Transverse colon (tissue), 3 donors: ENCODE measurements around the gene CCDC73.

Experiments used
- CTCF ChIP-seq, 5 experiments: fragments of 200-600 bp in 3 of 5; fragments of 450-650 bp in 2 of 5; sonication (generic) in 3 of 5; IDR thresholded peaks; 1 replicate in 2 of 5; 2 replicates in 3 of 5; pipeline ENCODE4 v1.5.1; 2016 to 2017; ENCODE audit warnings: antibody characterized with exemption in 5 of 5, inconsistent platforms in 3 of 5, mild to moderate bottlenecking in 2 of 5, moderate library complexity in 1 of 5
- POLR2A ChIP-seq: fragments of 450-650 bp; IDR thresholded peaks from one replicate; pipeline ENCODE4 v1.6.1; 2016; ENCODE audit warnings: antibody characterized with exemption, mild to moderate bottlenecking, moderate library complexity

DNA sequence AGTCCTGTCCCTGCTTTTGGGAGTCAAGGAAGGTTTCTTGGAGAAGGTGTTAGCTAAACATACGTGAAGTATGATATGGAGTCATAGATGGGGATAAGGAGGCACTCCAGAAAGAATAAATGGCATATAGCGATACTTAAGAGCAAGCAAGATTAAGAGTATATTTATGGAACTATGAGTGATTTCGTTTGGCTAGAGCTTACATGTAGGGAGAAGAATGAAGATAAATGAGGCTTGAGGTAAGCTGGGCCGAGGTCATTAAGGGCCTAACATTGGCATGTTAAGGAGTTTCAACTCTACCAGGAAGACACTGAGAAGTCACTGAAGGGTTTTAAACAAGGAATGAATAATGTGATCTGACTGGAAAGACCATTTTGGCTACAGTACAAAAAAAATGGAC, 177.6 kb downstream of the CCDC73 start:
- no peak for TF ChIP-seq POLR2A
- TF ChIP-seq CTCF (IDR thresholded peaks at IDR 0.05): no peak
